ENCODE results near the gene CD2.

- no peak for TF ChIP-seq POLR2A (IDR thresholded peaks at IDR 0.05; ENCODE audit: low read depth, low read length)
- no peak for TF ChIP-seq POLR2AphosphoS5 (IDR thresholded peaks at IDR 0.05; ENCODE audit: low read depth, low read length)
- no peak for TF ChIP-seq TAF1 (IDR thresholded peaks at IDR 0.05; ENCODE audit: borderline replicate concordance, low read depth, low read length)
These were observed 6.0 kb upstream of the CD2 start for GRCh38 chr1:116748272-116748671.
